Activated naive CD4-positive, alpha-beta T cell treated with anti-CD3 and anti-CD28 coated beads, Interleukin-2, amount 50 U/mL, for 24 hours (primary cell): ENCODE data around the gene MORN1.
A peak's percentile ranks its signal among the peaks of the same experiment; 100 is the strongest.

Experiments used
- H3K27ac Mint-ChIP-seq: one replicate; pipeline ENCODE4 v1.8.0; 2021; ENCODE audit warnings: mild to moderate bottlenecking, mixed read lengths
- H3K27me3 Mint-ChIP-seq: one replicate; pipeline ENCODE4 v1.8.0; 2021; ENCODE audit warnings: mixed read lengths
- H3K36me3 Mint-ChIP-seq: one replicate; pipeline ENCODE4 v1.8.0; 2021; ENCODE audit warnings: mixed read lengths
- H3K4me1 Mint-ChIP-seq: one replicate; pipeline ENCODE4 v1.8.0; 2021; ENCODE audit warnings: mixed read lengths
- H3K4me3 Mint-ChIP-seq: one replicate; pipeline ENCODE4 v1.8.0; 2021; ENCODE audit warnings: mild to moderate bottlenecking, mixed read lengths
- H3K9me3 Mint-ChIP-seq: one replicate; pipeline ENCODE4 v1.8.0; 2021; ENCODE audit warnings: mixed read lengths

Gene MORN1

DNA sequence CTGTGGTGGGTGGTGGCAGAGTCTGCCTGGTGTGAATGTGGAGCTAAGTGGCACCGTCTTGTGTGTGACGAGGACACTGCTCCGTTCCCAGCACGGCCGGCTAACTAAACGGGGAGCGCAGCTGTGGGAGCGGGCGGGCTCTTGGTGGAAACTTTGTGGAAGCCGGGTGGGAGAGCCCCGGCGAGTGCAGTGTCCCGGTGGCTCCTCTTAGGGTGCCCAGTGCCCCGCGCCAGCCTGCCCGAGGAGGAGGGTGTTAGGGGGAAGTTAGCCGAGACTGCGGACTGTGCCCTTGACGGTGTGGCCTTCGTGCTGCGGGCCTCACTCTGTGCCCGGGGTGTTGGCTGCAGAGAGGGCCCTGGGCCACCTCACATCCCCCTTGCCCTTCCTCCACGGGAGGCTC lies 11.1 kb upstream of the MORN1 start:
- Mint-ChIP-seq H3K4me3 (no peak overlapping the region), H3K27me3 (no peaks in the 10 kb centered on the region), H3K36me3 (peaks cover 10% of the 10 kb centered on the region), H3K9me3 (no peaks in the 10 kb centered on the region), H3K4me1 (peaks cover 15% of the 10 kb centered on the region), H3K27ac (no peak overlapping the region)

- H3K4me3 Mint-ChIP-seq: no peak overlapping the region
- H3K9me3 Mint-ChIP-seq: no peaks in the 10 kb centered on the region
- H3K36me3 Mint-ChIP-seq: peaks cover 10% of the 10 kb centered on the region
- no peaks in the 10 kb centered on the region for H3K27me3 Mint-ChIP-seq
- H3K27ac Mint-ChIP-seq: no peak overlapping the region
- peaks cover 15% of the 10 kb centered on the region for H3K4me1 Mint-ChIP-seq
Measured at GRCh38 chr1:2400950-2401649, 9.7 kb upstream of the MORN1 start.

DNA sequence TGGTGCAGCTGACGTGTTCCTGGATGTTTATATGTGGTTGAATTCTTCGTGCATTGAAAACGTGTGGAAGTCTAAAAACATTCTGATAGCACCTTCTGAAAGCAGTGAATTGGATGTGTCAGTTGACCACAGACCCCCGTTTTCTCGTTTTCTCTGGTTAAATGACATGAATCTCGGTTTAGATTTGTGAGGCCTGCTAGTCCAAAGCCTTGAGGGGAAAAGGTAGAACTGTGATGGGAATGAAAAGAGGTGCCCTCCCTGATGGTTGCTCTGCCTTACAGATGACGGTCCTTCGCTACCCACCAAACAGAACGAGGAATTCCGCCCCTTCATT lies 9.2 kb upstream of the MORN1 start:
- H3K4me3 Mint-ChIP-seq: no peak overlapping the region
- H3K27me3 Mint-ChIP-seq: no peaks in the 10 kb centered on the region
- no peaks in the 10 kb centered on the region for H3K9me3 Mint-ChIP-seq
- H3K27ac Mint-ChIP-seq: peak overlapping the region; percentile 23
- peaks cover 15% of the 10 kb centered on the region for H3K4me1 Mint-ChIP-seq
- peaks cover 10% of the 10 kb centered on the region for H3K36me3 Mint-ChIP-seq

- H3K27me3 Mint-ChIP-seq: no peaks in the 10 kb centered on the region
- H3K4me1 Mint-ChIP-seq: peaks cover 17% of the 10 kb centered on the region
- peak overlapping the region; percentile 23 for H3K27ac Mint-ChIP-seq
- peaks cover 10% of the 10 kb centered on the region for H3K36me3 Mint-ChIP-seq
- H3K9me3 Mint-ChIP-seq: no peaks in the 10 kb centered on the region
- H3K4me3 Mint-ChIP-seq: no peak overlapping the region
Measured at GRCh38 chr1:2399890-2400575, 8.7 kb upstream of the MORN1 start.

- Mint-ChIP-seq H3K4me3 (no peak overlapping the region), H3K4me1 (peaks cover 28% of the 10 kb centered on the region), H3K27me3 (no peaks in the 10 kb centered on the region), H3K27ac (peak overlapping the region; percentile 41), H3K36me3 (peaks cover 10% of the 10 kb centered on the region), H3K9me3 (no peaks in the 10 kb centered on the region)
Measured at GRCh38 chr1:2398871-2399270, 7.5 kb upstream of the MORN1 start.

DNA sequence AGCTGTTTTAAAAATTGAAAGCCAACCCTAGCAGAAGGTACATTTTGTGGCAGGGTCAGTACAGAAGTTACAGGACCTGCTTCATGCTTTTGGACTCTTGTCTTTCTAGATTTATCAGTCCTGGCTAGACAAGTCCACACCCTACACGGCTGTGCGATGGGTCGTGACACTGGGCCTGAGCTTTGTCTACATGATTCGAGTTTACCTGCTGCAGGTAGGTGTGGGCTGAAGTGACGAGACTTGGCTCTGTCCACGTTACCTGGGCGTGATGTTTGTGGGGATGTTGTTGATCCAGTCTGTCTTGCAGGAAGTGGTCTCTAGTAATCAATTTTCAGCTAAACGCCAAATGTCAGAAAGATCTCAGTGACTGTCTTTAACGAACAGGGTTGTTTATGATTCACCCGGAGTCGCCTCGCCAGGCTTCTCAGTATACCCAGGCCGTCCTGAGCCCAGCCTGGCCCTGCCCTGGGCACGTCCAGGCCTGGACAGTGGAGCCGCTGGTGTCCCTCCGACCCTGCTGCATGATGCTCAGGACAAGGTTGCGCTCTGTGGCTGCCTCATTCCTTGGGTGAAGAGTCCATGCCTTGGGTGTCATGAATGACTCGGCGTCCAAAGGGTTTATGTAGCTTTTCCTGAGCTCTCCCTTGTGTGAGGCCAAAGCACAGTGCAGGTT lies 5.8 kb upstream of the MORN1 start:
- H3K9me3 Mint-ChIP-seq: no peaks in the 10 kb centered on the region
- H3K4me3 Mint-ChIP-seq: no peak overlapping the region
- peaks cover 43% of the 10 kb centered on the region for H3K4me1 Mint-ChIP-seq
- H3K27ac Mint-ChIP-seq: peak overlapping the region; percentile 73
- no peaks in the 10 kb centered on the region for H3K27me3 Mint-ChIP-seq
- peaks cover 10% of the 10 kb centered on the region for H3K36me3 Mint-ChIP-seq

DNA sequence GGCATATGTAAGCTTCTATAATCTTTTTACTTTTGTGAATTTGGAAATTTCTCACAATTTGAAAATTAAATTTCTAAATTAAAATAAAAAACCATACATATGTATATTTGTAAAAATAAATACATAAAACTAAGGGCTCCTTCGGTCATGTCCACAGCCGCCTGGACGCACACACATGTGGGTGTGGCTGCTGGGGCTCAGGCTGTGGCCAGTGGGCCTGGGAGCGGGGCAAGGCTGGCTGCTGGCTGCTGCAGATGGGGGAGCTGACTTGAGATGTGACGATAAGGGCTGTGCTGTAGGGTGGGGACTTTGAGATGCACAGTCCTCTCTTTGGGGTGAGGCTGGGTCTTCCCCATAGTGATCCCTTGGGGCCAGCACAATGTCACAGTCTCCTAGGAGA lies 5.1 kb upstream of the MORN1 start:
- Mint-ChIP-seq H3K9me3 (no peaks in the 10 kb centered on the region), H3K4me3 (no peak overlapping the region), H3K27me3 (no peaks in the 10 kb centered on the region), H3K36me3 (peaks cover 8% of the 10 kb centered on the region), H3K27ac (no peak overlapping the region), H3K4me1 (peaks cover 37% of the 10 kb centered on the region)

- Mint-ChIP-seq H3K4me1 (peaks cover 36% of the 10 kb centered on the region), H3K9me3 (no peaks in the 10 kb centered on the region), H3K27ac (no peak overlapping the region), H3K4me3 (no peak overlapping the region), H3K36me3 (peaks cover 8% of the 10 kb centered on the region), H3K27me3 (no peaks in the 10 kb centered on the region)
Measured at GRCh38 chr1:2396059-2396458, 4.7 kb upstream of the MORN1 start.

DNA sequence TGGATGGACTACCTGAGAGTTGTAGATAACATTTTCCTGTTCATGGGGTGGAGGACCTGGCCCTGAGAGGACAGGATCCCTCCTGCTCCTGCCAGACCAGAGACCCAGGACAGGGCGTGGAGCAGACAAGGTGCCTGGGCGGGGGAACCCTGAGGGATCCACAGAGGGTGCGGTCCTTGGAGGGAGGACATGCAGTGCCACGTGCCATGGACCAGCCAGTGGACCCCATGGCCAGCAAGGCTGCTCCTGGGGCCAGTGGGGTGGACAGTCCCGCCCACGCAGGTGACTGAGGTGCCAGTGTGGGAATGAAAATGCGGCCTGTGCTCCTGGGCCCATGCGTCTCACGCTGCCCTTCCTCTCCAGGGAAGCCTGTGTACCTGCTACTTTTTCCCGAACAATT lies 3.9 kb upstream of the MORN1 start:
- no peaks in the 10 kb centered on the region for H3K27me3 Mint-ChIP-seq
- peaks cover 6% of the 10 kb centered on the region for H3K36me3 Mint-ChIP-seq
- peak overlapping the region; percentile 35 for H3K27ac Mint-ChIP-seq
- peaks cover 38% of the 10 kb centered on the region for H3K4me1 Mint-ChIP-seq
- H3K9me3 Mint-ChIP-seq: no peaks in the 10 kb centered on the region
- H3K4me3 Mint-ChIP-seq: no peak overlapping the region

DNA sequence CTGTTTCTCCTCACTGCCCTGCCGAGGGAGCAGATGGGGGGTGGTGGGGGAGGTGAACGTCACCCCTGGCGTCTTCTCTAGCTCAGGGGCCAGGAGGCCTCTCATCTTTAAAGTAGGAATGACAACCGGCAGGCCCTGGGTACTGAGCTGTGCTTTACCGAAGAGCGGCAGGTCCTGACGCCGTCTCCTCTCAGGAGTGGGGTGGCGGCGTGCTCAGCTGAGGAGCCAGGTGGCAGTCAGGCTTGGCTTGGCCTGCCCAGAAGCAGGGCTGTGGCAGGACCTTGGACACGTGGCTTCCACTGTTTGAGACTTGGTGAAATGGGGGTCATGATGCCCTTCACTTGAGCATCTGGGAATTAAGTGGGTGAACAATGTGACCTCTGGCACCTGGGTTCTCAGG lies 3.4 kb upstream of the MORN1 start:
- Mint-ChIP-seq H3K9me3 (no peaks in the 10 kb centered on the region), H3K4me1 (peaks cover 43% of the 10 kb centered on the region), H3K27me3 (no peaks in the 10 kb centered on the region), H3K4me3 (no peak overlapping the region), H3K27ac (peak overlapping the region; percentile 35), H3K36me3 (peaks cover 6% of the 10 kb centered on the region)

GRCh38 chr1:2394220-2394619 lies 2.9 kb upstream of the MORN1 start:
- no peaks in the 10 kb centered on the region for H3K27me3 Mint-ChIP-seq
- peak overlapping the region; percentile 28 for H3K4me3 Mint-ChIP-seq
- peaks cover 39% of the 10 kb centered on the region for H3K4me1 Mint-ChIP-seq
- no peaks in the 10 kb centered on the region for H3K9me3 Mint-ChIP-seq
- no peak overlapping the region for H3K27ac Mint-ChIP-seq
- H3K36me3 Mint-ChIP-seq: peaks cover 3% of the 10 kb centered on the region

DNA sequence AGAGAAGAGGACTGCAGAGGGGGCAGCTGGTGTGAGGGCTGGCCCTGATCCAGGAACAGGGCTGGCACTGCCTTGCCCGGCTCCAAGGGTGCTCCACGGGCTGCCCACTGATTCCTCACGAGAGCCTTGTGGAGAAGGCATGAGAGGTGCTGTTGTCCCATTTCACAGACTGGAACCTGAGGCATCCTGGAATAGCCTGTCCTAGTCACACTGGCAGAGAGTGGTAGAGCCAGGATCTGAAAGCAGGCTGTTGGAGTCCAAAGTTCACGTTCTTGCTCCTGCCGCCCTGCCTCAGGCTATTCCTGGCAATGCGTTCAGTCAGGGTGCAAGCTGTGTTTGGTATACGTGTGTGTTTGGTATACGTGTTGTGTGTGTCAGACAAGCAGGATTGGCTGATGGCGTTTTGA lies 2.1 kb upstream of the MORN1 start:
- H3K36me3 Mint-ChIP-seq: peaks cover 1% of the 10 kb centered on the region
- peaks cover 36% of the 10 kb centered on the region for H3K4me1 Mint-ChIP-seq
- H3K9me3 Mint-ChIP-seq: no peaks in the 10 kb centered on the region
- peak overlapping the region; percentile 92 for H3K4me3 Mint-ChIP-seq
- no peaks in the 10 kb centered on the region for H3K27me3 Mint-ChIP-seq
- H3K27ac Mint-ChIP-seq: peak overlapping the region; percentile 55

- Mint-ChIP-seq H3K4me1 (peaks cover 36% of the 10 kb centered on the region), H3K27ac (peak overlapping the region; percentile 92), H3K36me3 (peaks cover 1% of the 10 kb centered on the region), H3K9me3 (no peaks in the 10 kb centered on the region), H3K4me3 (peak overlapping the region; percentile 92), H3K27me3 (no peaks in the 10 kb centered on the region)
Measured at GRCh38 chr1:2392686-2393085, 1.3 kb upstream of the MORN1 start.

GRCh38 chr1:2391931-2392509 lies 666 bp upstream of the MORN1 start:
- Mint-ChIP-seq H3K27me3 (no peaks in the 10 kb centered on the region), H3K27ac (peak overlapping the region; percentile 92), H3K36me3 (peaks cover 1% of the 10 kb centered on the region), H3K4me1 (peaks cover 36% of the 10 kb centered on the region), H3K4me3 (peak overlapping the region; percentile 92), H3K9me3 (no peaks in the 10 kb centered on the region)

DNA sequence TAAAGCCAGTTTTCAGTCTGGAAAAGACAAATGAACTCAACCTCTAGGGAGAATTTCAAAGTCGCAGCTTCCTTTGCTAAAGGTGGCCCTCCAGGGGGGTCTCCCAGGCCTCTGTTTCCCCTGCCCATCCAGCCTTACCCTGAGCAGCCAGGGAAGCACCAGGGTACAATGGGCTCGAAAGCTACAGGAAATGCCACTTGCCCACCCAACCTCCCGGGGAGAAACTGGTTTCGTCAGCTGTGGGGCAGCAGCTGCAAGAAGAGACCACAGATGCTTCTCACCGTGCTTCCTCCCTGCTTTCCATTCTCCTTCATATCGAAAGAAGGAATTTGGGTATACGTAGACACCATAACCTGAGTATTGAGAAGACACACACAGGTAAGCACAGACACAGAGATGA lies 1.7 kb downstream of the MORN1 start:
- Mint-ChIP-seq H3K9me3 (no peaks in the 10 kb centered on the region), H3K27ac (no peak overlapping the region), H3K27me3 (no peaks in the 10 kb centered on the region), H3K4me1 (peaks cover 31% of the 10 kb centered on the region), H3K4me3 (peak overlapping the region; percentile 83), H3K36me3 (peaks cover 1% of the 10 kb centered on the region)
